ENCODE results near the gene DIP2A.

DIP2A gene

DNA sequence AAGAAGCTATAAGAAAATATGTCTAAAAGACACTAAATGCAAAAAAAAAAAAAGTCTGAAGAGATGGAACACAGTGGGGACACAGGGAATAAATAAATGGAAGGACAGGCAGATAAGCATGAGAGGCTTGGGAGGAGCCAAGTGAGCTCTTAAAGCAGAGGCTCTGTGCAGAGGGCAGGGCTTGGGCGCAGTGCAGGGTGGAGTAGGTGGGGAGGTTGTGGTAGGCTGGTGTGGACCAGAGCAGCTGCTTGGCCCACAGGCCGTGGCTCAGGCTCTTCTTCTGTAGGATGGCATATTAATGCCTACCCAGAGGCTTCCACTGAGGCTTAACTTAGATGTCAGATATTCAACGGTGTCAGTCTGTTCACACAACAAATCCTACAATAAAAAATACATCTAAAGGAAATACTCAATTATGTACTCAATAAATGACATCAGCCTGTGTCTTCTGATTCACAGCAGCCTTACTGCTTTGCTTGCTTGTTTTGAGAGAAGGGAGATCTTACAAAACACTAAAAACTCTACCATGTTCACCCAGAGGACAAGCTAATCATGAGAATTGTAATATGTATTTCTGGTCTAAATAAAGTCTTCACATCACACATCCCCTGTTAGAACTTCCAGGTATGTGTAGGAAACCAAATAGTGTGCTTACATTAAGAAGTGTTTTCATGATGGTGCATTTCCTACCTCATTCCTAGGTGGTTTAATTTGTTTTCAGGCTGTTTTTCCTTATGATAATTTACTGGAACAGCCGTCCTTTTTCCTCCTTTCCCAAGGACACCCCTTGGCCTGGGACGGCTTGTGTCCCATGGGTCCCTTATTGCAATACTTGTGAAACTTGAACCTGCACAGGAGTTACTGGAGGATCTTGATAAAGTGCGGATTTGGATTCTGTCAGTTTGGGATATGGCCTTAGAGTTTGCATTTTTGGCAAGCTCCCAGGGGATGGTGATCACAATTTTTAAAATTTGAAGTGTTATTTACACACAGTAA, 24.9 kb downstream of the DIP2A start:
- no peak for DNase-seq (ENCODE audit: low read depth)

DNA sequence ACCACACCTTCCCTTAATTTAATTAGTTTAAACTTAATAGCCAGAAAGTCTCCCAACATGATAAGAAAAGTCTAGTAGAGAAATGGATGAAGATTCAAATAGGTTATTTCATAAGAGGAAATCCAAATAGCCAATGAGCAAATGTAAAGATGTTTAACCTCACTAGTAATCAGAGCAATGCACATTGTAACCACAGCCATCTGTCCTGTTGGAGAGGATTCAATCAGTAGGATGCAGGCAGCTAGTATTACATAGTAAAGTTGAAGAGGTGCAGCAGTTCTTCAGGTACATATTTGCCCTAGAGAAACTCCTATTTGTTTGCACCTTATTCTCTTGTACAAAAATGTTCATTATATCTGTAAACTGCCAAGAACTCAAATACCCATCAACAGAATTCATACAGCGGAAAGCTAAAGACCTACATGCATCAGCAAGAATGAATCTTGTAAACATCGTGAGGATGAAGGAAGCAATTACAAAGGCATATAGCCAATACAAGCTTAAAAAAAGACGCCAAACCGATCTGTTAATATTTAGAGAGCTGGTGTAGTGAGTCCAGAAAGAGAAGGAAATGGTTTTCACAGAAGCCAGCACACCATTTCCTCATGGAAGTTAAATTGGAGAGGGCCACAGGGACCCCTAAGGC, 27.9 kb downstream of the DIP2A start:
- DNase-seq (ENCODE audit: low read depth): no peak

DNA sequence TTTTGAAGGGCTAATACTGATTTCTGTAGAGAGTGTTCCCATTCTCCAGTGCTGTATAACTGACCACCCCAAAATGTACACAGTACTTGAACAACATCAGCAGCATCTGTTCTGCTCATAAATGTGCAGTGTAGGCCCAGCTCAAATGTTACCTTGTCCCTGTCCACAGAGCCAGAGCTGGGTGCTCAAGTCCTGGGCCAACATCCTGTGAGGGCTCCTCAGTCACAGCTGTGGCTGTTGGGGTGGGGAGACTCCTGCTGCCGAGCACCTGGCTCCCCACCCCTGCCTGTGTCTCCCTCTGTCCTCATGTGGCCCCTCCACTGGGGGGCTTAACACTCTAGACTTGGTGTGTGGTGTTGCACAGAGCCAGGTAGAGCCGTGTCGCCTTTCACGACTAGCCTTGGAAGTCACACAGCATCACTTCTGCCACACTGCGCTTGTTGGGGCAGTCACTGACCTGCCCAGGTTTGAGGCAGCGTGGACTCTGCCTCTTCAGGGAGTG, 30.5 kb downstream of the DIP2A start:
- DNase-seq (ENCODE audit: low read depth): no peak

DNA sequence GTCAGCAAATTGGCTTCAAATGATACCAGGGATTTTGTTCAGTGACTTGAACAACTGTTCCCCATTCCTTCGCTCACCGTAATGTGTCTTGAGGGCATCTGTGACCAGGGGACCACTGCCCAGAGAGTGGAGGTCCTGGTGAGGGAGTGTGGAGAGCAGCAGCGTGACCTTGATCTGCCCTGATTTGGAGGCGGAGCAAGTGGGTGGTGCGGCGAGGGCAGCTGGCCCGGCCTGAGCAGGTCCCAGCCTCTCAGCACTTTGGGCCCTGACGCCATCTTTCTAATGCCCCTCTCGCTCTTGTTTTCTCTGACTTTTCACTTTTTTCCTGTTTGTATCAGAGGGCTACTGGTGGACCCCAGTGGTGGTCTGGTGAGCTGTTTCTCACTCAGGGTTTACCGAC, 31.1 kb downstream of the DIP2A start:
- no peak for DNase-seq (ENCODE audit: low read depth)

DNA sequence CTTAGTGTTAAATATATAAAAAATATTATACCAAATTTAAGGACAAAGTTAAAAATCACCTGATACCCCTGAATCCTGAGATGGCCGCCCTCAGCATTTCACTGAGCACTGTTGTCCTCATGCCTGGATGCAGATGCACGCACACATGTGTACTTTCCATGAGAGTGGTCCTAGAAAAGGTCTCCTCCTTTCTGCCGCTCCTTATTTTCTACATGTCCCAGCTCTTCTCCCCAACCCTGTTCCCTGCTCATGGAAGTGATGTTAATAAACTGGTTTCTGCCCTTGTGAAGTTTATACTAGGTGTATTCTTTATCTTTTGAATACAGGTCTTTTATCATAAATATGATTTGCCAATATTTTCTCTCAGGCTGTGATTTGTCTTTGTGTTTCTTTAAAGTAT, 32.9 kb downstream of the DIP2A start:
- no peak for DNase-seq (ENCODE audit: low read depth)

DNA sequence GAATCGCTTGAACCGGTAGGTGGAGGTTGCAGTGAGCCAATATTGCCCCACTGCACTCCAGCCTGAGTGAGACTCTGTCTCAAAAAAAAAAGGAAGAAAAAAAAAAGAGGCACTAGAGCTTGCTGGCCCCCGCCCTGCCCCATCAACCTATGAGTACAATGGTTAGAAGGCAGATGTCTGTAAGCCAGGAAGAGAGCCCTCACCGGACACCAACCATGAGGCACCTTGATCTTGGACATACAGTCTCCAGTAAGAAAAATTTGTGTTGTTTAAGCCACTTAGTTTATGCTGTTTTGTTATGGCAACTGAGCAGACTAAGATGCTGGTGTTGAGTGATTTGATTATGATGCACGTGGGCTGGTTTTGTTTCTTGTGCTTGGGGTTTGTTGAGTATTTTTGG, 34.2 kb downstream of the DIP2A start:
- DNase-seq (ENCODE audit: low read depth): no peak

DNA sequence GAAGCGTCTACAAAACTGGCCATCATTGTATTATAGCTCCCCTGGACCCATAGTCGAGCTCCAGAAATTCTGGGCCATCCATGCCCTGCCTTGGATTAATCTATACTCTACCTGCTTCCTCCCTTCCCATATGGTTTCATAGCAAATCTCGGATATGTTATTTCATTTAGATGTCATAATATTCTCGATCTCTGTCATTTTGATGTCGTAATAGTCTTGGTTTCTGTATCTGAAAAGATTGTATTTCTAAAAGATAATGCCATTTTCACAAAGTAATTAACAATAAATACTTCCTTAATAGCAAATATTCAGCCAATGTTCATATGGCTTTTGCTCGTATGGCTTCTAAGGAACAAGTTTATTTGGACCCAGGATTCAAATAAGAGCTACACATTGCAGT, 35.1 kb downstream of the DIP2A start:
- DNase-seq (ENCODE audit: low read depth): no peak

DNA sequence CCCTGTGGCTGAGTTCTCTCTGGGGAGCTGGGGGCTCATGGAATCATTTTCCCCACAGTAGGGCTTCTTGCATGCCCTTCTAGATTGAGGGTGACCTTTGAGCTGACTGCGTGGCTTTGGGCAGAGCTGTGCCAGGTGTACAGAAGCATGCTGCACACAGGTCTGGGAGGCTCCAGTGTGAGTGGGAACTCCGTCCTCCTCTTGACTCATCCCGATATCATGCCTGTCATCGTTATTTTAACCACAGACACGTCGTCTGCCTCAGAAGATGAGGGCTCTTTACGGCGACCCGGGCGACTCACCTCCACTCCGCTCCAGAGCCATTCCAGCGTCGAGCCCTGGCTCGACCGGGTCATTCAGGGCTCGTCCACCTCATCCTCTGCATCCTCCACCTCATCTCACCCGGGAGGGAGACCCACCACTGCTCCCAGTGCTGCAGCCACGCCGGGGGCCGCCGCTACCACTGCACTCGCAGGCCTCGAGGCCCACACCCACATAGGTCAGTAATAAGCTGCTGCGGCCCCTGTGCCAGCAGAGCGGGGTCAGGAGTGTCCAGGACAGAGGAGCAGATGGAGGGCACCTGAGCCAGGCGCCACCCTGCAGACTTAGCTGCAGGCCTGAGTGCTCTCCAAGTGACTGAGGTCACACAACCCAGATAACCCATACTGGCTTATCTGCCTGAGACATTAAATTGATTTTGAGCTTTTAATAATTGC, 39.8 kb downstream of the DIP2A start:
- DNase-seq (ENCODE audit: low read depth): peak; percentile 72

DNA sequence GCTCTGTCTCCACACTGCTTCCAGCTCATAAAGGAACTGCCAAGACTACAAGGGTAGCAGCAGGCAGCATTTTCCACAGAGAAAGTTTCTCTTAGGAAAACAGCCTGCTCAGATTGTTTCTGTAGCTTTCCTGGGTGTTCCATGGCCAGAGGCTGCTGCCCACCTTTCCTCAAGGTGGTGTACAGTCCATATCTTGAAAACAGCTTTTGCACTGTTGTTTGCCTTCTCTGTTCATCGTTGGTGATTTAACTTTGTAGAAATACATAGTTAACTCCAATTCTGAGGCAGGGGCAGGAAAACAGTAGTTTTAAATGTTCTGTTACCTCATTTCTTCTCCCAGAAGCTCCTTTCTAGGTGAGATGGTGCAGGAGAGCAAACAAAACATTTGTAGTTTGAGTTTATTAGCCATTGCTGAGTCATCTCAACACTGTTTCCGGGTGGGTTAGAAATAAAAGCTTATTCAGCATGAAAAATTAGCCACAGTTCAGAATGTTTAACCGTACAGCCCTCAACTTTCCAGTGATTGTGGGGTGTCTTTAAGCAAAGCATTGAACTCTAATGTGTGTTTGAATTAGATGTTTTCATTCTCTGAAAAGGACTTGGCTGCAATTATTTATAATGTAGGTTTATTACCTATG, 41.7 kb downstream of the DIP2A start:
- peak; percentile 62 for DNase-seq (ENCODE audit: low read depth)

DNA sequence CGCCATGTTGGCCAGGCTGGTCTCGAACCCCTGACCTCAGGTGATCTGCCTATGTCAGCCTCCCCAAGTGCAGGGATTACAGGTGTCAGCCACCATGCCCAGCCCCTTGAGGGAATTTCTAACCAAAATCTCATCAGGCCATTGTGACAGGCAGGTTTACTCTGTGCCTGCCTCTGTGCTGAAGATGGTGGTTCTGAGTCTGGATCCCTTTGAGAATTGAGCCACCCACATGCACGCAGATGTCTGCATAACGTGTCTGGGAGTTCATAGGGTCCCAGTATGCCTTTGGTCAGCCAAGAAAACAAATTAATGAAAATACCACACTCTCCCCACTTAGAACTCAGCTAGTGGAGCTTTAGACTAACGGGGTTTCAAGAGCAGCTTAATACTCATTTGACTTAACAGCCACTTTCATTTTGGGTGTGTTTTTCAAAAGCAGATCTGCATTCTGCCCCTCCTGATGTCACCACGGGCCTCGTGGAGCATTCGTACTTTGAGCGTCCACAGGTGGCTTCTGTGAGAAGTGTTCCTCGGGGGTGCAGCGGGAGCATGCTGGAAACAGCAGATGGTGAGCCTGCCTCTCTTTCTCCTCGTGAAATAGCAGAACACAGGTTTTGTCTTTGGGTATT, 45.3 kb downstream of the DIP2A start:
- no peak for DNase-seq (ENCODE audit: low read depth)

DNA sequence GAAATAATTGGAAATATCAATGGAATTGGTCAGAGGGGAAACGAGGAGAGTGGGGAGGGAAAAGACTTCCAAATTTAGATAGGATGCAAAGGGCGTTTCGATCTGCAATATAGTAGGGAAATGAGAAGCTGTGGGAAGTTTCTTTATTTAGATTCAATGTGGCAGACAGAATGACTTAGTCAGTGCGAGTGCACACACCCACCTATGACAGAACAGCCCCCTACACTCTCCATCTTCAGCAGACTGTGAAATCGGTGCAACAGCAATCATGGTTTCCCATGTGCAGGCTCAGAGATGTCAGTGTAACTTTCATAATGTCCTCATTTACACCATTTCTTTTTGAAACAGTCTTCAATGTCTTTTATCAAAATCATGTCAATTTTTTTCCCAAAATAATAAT, 46.0 kb downstream of the DIP2A start:
- no peak for DNase-seq (ENCODE audit: low read depth)

DNA sequence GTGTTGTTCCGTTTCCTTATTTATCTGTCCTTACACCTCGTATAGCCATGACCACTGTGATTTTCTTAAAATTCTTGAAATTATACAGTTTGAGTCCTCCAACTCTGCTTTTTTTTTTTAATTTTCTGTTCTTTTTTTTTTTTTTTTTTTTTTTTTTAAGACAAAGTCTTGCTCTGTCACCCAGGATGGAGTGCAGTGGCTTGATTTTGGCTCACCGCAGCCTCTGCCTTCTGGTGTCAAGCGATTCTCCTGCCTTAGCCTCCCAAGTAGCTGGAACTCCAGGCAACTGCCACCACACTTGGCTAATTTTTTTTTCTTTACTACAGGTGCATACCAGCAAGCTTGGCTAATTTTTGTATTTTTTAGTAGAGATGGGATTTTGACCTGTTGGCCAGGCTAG, 48.9 kb downstream of the DIP2A start:
- no peak for DNase-seq (ENCODE audit: low read depth)

DNA sequence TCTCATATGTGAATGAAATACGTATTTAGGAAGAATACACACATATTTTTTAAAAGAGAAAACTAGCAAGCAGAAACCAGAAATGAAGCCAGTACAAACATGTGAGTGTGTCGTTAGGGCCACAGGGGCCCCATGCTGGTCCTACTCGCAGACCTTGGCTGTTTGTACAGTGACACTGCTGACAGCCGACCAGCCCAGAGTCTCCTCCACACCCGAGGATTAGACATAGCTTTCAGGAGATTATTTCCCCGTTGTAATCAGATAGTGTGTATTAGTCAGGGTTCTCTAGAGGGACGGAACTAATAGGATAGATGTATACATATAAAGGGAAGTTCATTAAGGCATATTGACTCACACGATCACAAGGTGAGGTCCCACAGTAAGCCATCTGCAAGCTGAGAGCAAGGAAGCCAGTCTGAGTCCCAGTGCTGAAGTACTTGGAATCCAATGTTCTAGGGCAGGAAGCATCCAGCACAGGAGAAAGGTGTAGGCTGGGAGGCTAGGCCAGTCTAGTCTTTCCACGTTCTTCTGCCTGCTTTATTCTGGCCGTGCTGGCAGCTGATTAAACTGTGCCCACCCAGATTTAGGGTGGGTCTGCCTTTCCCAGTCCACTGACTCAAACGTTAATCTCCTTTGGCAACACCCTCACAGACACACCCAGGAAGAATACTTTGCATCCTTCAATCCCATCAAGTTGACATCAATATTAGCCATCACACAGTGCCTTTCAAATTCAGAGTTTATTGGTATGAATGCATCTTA, 51.2 kb downstream of the DIP2A start:
- DNase-seq (ENCODE audit: low read depth): no peak

DNA sequence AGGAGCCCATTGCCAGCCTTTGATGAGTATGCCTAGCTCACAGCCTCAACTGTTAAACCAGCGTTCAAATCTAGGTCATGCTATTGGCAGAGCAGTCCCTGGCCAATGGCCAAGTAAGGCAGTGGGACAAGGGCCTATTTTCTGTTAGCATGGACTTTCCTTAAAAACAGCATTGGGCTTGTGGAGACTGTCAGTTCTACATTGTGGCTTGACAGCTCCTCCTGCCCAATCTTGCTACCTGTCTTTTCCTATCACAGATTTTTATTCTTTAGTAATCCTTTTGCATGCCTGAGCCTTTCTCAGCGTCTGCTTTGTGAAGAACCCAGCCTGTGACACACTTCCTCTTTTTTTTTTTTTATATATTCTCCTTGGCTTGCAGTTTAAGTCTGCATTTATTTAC, 56.4 kb downstream of the DIP2A start:
- DNase-seq (ENCODE audit: low read depth): peak; percentile 8

DNA sequence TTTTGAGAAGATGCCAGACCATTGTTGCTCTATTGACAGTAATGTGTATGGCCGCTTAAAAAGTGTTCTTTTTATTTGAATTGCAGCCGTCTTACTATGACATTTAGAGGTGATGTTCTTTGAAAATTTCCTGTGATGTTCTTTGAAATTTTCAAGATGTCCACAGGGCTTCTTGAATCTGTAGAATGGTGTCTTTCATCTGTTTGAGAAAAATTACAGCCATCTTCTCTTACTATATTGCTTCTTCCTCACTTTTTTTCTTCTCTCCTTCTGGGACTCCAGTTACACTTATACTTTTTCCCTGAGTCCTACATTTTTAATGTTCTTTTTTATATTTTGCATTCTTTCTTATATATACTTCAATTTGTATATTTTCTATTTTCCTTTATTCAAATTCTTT, 57.4 kb downstream of the DIP2A start:
- no peak for DNase-seq (ENCODE audit: low read depth)

DNA sequence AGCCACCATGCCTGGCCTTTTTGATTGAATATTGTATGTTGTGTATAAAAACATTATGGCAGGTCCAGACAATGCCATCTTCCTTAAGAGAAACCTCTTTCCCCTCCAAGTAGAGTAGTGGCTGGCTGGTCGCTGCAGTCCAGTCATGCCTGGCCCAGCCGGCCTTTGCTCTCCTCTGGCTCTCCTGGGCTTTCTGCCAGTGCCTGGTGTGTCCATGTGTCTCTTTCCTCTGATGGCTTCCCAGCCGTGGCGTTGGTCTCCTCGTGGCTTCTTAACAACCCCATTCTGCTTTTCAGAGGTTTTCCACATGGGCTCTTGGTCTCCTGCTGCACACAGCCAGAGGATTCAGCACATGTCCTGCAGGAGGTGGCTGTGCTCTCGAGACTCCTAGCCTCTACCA, 58.7 kb downstream of the DIP2A start:
- DNase-seq (ENCODE audit: low read depth): no peak

DNA sequence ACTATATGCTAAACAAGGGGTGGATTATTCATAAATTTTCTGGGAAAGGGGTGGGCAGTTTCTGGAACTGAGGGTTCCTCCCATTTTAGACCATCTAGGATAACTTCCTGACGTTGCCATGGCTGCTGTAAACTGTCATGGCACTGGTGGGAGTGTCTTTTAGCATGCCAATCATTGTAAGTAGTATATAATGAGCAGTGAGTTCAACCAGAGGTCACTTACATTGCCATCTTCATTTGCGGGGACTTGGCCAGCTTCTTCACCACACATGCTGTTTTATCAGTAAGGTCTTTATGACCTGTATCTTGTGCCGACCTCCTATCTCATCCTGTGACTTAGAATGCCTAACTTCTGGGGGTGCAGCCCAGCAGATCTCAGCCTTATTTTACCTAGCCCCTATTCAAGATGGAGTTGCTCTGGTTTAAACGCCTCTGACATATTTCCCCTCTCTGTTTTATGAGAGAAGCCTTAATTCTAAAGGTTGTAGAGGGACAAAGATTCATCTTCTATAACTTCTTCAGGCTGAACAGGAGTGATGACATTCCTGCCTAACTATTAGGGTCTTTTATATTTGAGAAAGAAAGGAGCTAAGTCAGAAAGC, 60.4 kb downstream of the DIP2A start:
- DNase-seq (ENCODE audit: low read depth): no peak

DNA sequence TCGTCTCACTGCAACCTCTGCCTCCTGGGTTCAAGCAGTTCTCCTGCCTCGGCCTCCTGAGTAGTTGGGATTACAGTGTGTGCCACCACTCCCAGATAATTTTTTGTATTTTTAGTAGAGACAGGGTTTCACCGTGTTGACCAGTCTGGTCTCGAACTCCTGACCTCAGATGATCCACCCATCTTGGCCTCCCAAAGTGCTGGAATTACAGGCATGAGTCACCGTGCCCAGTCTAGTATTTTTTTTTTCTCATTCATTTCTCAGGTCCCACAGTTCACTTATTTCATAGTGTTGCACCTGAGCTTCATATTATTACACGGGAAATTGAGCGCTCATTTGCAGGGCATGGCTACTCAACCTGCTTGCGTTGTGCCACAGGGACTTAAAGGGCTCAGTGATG, 68.7 kb downstream of the DIP2A start:
- DNase-seq (ENCODE audit: low read depth): peak; percentile 19

DNA sequence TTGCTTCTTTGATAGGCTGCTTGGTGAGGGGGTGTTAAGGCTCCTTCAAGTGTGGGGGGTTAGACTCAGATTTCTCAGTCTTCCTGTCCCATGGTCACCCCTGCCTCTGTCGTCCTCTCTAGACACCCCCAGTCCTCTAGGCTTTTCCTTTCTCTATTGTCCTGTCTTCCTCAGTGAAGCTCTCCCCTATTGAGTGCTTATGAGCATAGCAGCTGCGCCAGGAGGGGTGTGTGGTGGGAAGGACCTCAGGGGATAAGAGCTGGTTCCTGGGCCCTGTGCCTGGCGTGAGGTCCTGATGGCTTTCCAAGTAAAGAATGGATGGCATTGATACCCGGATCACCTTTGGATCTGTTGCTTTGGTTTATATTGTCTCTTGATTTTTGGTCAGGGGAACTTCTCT, 69.1 kb downstream of the DIP2A start:
- DNase-seq (ENCODE audit: low read depth): no peak

DNA sequence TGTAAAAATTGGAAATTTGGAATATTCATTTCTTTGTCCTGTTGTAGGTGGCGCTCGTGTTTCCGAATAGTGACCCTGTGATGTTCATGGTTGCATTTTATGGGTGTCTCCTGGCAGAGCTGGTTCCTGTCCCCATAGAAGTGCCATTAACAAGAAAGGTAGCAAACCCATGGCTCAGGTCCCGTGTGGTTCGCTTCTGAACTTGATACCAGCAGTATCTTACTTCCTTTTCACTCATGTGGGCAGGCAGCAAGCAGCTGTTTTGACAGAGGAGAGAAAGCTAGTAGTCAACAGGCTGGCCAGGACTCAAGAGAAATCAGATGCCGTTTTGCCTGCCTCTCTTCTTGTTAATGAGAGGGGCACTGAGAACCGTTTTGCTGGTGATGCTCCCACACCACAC, 73.4 kb downstream of the DIP2A start:
- no peak for DNase-seq (ENCODE audit: low read depth)

DNA sequence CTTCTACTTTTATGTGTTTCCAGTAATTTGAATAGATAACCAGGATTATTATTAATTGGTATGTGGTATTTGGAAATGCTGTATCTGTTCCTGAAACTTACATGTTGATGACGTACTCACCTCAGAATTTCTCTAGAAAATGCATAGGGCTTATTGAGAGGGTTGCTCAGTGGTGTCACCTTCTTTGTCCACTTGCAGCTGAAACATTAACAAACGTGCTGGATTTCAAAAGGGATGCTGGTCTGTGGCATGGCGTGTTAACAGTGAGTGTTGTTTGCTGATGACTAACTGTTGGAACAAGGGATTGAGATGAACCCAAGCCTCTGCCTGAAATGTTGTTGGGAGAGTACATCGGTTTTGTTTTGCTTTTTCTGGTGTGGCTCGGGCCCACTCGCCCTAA, 78.3 kb downstream of the DIP2A start:
- DNase-seq (ENCODE audit: low read depth): no peak
